Right ventricle myocardium superior (tissue), 1 donor: Measurements from ENCODE around the gene PCDH12. TPM values are rescaled to one million over a fixed set of nuclear protein-coding genes. Genes with fewer than 3 reads are reported as not detected.
"Not testable (repeated sequence)": the region's sequence is repeated elsewhere in the genome, so short reads cannot be mapped to it uniquely, and the experiment has no call there.

ENCODE experiments used
- ATAC-seq: fragments of 200-7000 bp; cut with Tn5 transposase; one replicate; pipeline ENCODE4 v1.9.1; 2020; ENCODE audit warnings: mild to moderate bottlenecking; ENCODE audit not compliant: poor library complexity
- DNase-seq: peaks from one replicate; pipeline ENCODE4 v3.0.0-alpha.2; 2020
- intact Hi-C: fragments of 100-400 bp; cut with DNase I; formaldehyde crosslinking; loops from one replicate; pipeline ENCODE4 v1.11.2; 2022
- total RNA-seq: library from RNA; stranded (reverse); fragmentation: NEBNext Ultra II Directional; extraction: Animal tissue kit (Norgen Biotek cat#: 25700); gene quantifications from one replicate; pipeline ENCODE4 v1.2.1, GENCODE V29; 2021
- donor health status: DM: no; HTN: yes; CAD: no; lungs with severe emphysema.

PCDH12 gene
- total RNA-seq, 1 donor from 2014 or later, result 9.2 TPM

DNA sequence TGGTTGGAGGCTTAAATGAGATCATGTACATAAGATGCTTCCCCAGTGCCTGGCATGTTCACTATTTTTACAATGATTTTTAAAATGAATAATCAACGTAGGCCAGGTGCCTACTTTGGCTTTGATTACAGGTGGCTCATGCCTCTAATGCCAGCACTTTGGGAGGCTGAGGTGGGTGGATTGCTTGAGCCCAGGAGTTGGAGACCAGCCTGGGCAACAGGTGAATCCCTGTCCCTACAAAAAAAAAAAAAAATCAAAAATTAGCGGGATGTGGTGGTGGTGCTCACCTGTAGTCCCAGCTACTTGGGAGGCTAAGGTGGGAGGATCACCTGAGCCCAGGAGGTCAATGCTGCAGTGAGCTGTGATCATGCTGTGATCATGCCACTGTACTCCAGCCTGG is 9.2 kb downstream of the PCDH12 start:
- DNase-seq (no peak), ATAC-seq (no peak)
- intact Hi-C loops, result no loop called here

DNA sequence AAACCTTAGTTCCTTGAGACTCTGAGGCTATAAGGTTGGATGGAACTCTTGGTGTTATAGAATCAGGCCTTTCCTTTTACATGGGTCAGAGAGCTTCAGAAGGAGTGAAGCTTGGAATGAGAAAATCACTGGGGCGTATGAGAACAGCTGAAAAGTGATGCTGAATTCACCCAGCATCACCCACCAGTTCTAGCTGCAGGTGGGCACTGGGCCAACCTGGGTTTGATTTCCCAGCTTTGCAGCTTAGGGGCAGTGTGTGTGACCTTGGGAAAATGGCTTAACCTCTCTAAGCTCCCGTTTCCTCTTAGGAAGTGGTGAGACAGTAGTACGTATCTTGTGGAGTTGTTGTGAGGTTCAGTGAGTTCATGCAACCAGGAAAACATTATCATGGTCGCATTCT is 10.7 kb downstream of the PCDH12 start:
- intact Hi-C loops, result no loop called here
- ATAC-seq (no peak), DNase-seq (no peak)

DNA sequence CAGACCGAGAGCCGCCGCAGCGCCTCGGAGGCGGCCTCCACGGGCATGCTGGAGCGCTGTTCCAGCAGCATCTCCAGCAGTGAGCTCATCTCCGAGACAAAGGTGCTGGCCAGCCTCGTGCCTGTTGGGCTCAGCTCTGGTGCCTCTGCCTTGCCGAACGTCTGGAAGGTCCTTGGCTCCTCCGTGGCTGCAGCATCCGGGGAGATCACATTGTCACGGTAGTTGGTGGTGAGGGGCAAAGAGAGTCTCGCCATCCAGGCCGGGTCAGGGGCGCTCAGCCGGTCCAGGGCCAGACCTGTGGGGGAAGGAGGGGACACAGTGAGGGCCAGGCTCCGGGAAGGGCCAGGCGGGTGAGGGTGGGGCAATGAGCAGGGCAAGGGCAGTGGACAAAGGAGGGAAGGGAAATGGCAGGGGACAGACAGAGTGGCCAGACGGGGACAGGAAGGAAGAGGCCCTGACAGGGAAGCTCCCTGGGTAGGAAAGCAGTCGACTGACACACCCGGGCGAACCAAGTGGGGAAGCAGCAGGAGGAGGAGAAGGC is 12.4 kb downstream of the PCDH12 start:
- intact Hi-C loops, result no loop called here
- DNase-seq (peak; percentile 63), ATAC-seq (peak; percentile 64)

DNA sequence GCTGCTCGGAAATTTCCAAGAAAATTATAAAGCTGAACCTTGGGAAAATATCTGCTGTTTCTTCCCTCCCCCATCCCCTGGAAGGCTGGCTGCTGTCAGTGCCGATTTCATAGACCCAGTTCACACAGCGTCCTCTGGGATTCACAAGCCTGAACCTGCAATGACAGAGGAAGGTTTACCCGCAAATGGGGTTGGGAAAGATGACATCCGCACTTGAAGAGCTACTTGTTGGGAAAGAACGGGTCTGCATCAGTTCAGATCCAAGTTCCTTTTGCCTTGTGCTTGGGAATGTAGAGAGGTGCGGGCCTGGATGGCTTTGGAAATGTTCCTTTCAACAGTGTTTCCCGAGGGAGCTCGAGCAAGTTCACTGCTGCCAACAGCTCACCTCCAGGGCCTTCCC is 13.9 kb downstream of the PCDH12 start:
- DNase-seq (no peak), ATAC-seq (no peak)
- intact Hi-C loops, result no loop called here

- intact Hi-C loops, result no loop called here
- no peak for ATAC-seq
- no peak for DNase-seq
These were observed 15.7 kb downstream of the PCDH12 start for GRCh38 chr5:141942185-141942857.

- DNase-seq, result no peak
- ATAC-seq, result no peak
- intact Hi-C loops, result no loop called here
These were observed 16.2 kb downstream of the PCDH12 start for GRCh38 chr5:141941779-141942178.

GRCh38 chr5:141941307-141941706 is 16.7 kb downstream of the PCDH12 start:
- intact Hi-C loops, result no loop called here
- ATAC-seq, result peak; percentile 3
- no peak for DNase-seq

DNA sequence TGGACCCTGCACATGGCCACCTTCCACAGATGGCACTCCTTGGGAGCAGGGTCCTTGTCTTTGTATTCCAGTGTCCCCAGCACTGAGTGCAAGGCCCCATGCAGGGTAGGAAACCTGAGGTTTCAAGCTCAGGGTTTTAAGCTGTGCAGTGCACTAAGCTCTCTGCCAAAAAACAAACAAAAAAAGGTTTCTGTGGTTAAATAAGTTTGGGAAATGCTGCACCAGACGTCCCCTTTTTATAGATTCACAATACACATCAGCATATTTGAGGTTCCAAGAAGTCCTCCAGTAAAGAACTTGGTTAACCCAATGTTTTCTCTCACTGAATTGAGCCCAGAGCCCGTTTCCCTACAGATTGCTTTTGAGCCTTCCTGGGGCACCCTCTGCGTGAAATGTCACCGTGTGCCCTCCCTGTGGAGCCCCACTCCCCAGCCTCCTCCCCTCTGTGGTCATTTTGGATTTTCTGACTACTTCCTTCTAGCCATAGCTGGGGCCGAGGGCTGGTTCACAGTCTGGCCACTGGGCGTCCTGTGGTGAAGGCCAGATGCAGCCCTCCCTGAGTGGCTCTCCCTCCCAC is 17.2 kb downstream of the PCDH12 start:
- ATAC-seq, result peak; percentile 30
- DNase-seq, result no peak
- intact Hi-C loops, result no loop called here

GRCh38 chr5:141935538-141935937 is 22.5 kb downstream of the PCDH12 start:
- no peak for ATAC-seq
- intact Hi-C loops, result no loop called here

GRCh38 chr5:141934099-141934844 is 23.7 kb downstream of the PCDH12 start:
- peak; percentile 88 for ATAC-seq
- peak; percentile 84 for DNase-seq
- intact Hi-C loops, result no loop called here

More at GRCh38 chr5:141935538-141935937, 22.5 kb downstream of the PCDH12 start:
- no peak for DNase-seq

GRCh38 chr5:141933151-141933550 is 24.9 kb downstream of the PCDH12 start:
- intact Hi-C loops, result no loop called here
- ATAC-seq (no peak), DNase-seq (no peak)

DNA sequence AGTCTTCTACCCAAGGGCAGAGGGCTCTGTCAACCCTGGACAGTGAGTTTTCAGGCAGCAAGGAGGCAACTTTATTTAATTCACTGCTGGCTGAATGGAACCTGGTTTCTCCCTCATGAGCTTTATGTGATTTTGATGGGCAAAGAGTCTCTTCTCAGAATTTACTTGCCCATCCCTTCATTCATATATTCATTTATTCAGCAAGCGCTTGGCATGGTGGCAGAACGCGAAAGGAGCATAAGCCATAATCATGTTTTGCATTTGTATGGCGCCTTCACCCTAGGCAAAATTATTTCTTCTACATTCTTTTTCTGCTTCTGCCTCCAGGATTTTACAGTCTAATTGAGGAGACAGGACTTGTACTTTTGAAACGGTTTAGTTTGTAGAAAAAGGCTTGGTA is 26.3 kb downstream of the PCDH12 start:
- DNase-seq (no peak), ATAC-seq (no peak)
- intact Hi-C loops, result no loop called here

- no peak for DNase-seq
- no peak for ATAC-seq
- intact Hi-C loops, result no loop called here
These were observed 28.5 kb downstream of the PCDH12 start for GRCh38 chr5:141929398-141930058.

DNA sequence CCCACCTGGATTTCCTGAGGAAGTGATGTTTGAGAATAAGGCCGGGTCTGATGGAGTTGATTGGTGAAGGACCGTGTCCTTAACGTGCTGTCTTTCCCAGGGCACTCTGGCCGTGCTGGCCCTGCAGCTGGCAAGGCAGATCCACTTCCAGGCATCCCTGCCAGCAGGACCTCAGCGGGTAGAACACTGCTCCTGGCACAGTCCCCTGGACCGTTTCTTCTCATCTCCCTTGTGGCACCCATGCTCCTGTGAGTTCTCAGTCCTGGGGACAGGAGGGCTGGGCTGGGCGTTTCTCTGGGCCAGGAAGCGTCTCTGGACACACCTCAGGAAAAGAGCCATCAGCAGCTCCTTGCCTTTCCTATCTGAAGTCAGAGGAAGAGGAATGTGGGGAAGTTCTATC is 30.0 kb downstream of the PCDH12 start:
- intact Hi-C loops, result no loop called here
- ATAC-seq (no peak), DNase-seq (no peak)

- no peak for DNase-seq
- ATAC-seq, result no peak
- intact Hi-C loops, result no loop called here
These were observed 31.6 kb downstream of the PCDH12 start for GRCh38 chr5:141926434-141926833.

GRCh38 chr5:141923448-141924313 is 34.3 kb downstream of the PCDH12 start, which contains the start of gene DELE1:
Gene DELE1, plus strand, starts transcription at chr5:141923871. Its CDS starts 71 bp downstream, at chr5:141923942.
- ATAC-seq, result peak; percentile 99
- DNase-seq, result peak; percentile 98
- intact Hi-C loops, result loop anchor here (5.0 kb wide), 1 partner anchor 34 kb away; the partner anchor contains the start of gene PCDH12

DNA sequence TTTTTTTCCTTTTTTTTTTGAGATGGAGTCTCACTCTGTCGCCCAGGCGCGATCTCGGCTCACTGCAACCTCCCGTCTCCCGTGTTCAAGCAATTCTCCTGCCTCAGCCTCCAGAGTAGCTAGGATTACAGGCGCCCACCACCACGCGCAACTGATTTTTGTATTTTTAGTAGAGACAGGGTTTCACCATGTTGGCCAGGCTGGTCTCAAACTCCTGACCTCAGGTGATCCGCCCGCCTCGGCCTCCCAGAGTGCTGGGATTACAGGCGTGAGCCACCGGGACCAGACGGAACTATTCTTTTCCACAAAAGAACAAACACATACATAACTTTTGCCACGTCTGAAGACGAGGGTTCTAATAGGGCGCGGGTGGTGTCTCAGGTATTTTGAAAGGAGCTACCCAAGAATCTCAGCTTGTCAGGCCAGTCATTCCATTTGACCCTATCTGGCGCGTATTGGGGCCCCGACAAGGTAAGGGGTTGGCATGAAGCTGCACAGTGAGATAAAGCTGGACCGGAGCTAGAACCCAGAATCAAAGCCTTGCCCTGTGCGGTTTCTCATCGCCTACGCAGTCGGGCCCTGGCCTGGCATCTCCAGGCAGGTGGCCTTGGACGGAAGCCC is 35.1 kb downstream of the PCDH12 start:
- intact Hi-C loops, result loop anchor here (5.0 kb wide), 1 partner anchor 34 kb away; the partner anchor contains the start of gene PCDH12
- DNase-seq, result not testable (repeated sequence)
- peak; percentile 16 for ATAC-seq

DNA sequence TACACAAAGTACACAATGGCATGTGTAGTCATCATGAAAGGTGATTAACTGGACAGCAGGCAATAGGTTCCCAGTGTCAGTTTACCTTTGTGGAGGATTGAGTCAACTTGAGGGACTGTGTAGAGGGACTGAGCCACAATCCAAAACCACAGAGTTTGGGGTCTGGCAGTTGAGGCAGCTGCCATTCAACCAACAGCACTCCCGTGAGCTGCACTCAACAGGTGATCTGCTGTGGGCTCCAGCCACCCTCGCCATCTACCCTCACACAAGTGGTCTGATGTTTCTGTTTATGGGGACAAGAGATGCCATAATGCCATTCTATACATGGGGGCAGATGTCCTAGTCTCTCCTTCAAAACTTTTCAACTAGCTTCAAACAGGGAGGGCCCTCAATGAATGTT is 37.2 kb downstream of the PCDH12 start:
- no peak for DNase-seq
- ATAC-seq, result no peak
- intact Hi-C loops, result loop anchor here (5.0 kb wide), 1 partner anchor 37 kb away; the partner anchor contains the start of gene PCDH12
